ENCODE measurements around the gene ADH1C.

GRCh38 chr4:99357948-99358347 lies 5.4 kb upstream of the ADH1C start:
- TF ChIP-seq CTCF (IDR thresholded peaks at IDR 0.05; ENCODE audit: low read depth, low read length), result no peak
- no peak for TF ChIP-seq EZH2phosphoT487 (IDR thresholded peaks at IDR 0.05; ENCODE audit: low read depth)
